HG03025 (cell line): ENCODE data around the gene ARHGEF40.

Experiments
- ATAC-seq: cut with Tn5 transposase; IDR thresholded peaks from one replicate; pipeline ENCODE4 v1.9.1; 2021; ENCODE audit warnings: mild to moderate bottlenecking, moderate library complexity; ENCODE audit not compliant: unreplicated experiment, low FRiP score

Gene ARHGEF40

GRCh38 chr14:21096438-21096837 lies 26.3 kb downstream of the ARHGEF40 start:
- ATAC-seq, result no peak

- ATAC-seq, result no peak
Measured at GRCh38 chr14:21096978-21097635, 27.0 kb downstream of the ARHGEF40 start.

- no peak for ATAC-seq
Measured at GRCh38 chr14:21097636-21098075, 27.6 kb downstream of the ARHGEF40 start.

GRCh38 chr14:21098076-21098891 lies 28.2 kb downstream of the ARHGEF40 start, which contains the start of gene ZNF219:
Gene ZNF219, minus strand, starts transcription at chr14:21098655. Its CDS starts 5,064 bp downstream, at chr14:21093591.
- no peak for ATAC-seq

- no peak for ATAC-seq
Measured at GRCh38 chr14:21098892-21099595, 28.9 kb downstream of the ARHGEF40 start.

GRCh38 chr14:21099596-21099985 lies 29.5 kb downstream of the ARHGEF40 start:
- ATAC-seq, result no peak

- no peak for ATAC-seq
Measured at GRCh38 chr14:21100931-21101330, 30.8 kb downstream of the ARHGEF40 start, which contains the start of gene TMEM253. Gene TMEM253, plus strand, starts transcription at chr14:21101066. Its CDS starts 278 bp downstream, at chr14:21101344.

GRCh38 chr14:21101802-21102413 lies 31.8 kb downstream of the ARHGEF40 start:
- no peak for ATAC-seq

- ATAC-seq, result no peak
Measured at GRCh38 chr14:21102521-21103410, 32.7 kb downstream of the ARHGEF40 start.

- no peak for ATAC-seq
Measured at GRCh38 chr14:21103411-21103709, 33.3 kb downstream of the ARHGEF40 start.

GRCh38 chr14:21103710-21104447 lies 33.8 kb downstream of the ARHGEF40 start:
- ATAC-seq, result peak; percentile 91

- ATAC-seq, result no peak
Measured at GRCh38 chr14:21104448-21105060, 34.5 kb downstream of the ARHGEF40 start.

GRCh38 chr14:21105095-21105494 lies 35.0 kb downstream of the ARHGEF40 start:
- no peak for ATAC-seq

GRCh38 chr14:21106176-21106497 lies 36.0 kb downstream of the ARHGEF40 start:
- ATAC-seq, result no peak

- ATAC-seq, result no peak
Measured at GRCh38 chr14:21106498-21107282, 36.6 kb downstream of the ARHGEF40 start.

GRCh38 chr14:21107283-21107800 lies 37.2 kb downstream of the ARHGEF40 start:
- no peak for ATAC-seq

GRCh38 chr14:21108791-21109190 lies 38.7 kb downstream of the ARHGEF40 start:
- ATAC-seq, result no peak
